Breast epithelium (tissue), 4 donors: ENCODE results near the gene PHTF2. TPM values are rescaled to one million over a fixed set of nuclear protein-coding genes. Genes with fewer than 3 reads are reported as not detected.

Experiments
- DNase-seq, 2 donors: peaks; one replicate each; pipeline ENCODE4 v3.0.0-alpha.2; 2019; ENCODE audit warnings: low spot score in 2 of 2
- H3K27ac ChIP-seq, 2 donors: fragments of 200-600 bp; sonication (generic) in 1 of 2; one replicate each; pipeline ENCODE4 v1.5.1; 2016 to 2019; ENCODE audit warnings: mild to moderate bottlenecking in 1 of 2
- H3K27me3 ChIP-seq, 2 donors: fragments of 200-600 bp; sonication (generic) in 1 of 2; one replicate each; pipeline versions ENCODE4 v1.5.1 to v1.6.0; 2017 to 2019; ENCODE audit warnings: control low read depth in 1 of 2, mild to moderate bottlenecking in 1 of 2
- H3K36me3 ChIP-seq: fragments of 200-600 bp; one replicate; pipeline ENCODE4 v1.5.1; 2019
- H3K4me1 ChIP-seq, 2 donors: fragments of 200-600 bp; sonication (generic); one replicate each; pipeline ENCODE4 v1.5.1; 2016 to 2019; ENCODE audit warnings: control low read depth in 1 of 2
- H3K4me3 ChIP-seq, 3 donors: fragments of 200-600 bp; sonication (generic); 1 replicate in 2 of 3; 2 replicates in 1 of 3; pipeline ENCODE4 v1.5.1; 2016 to 2019; ENCODE audit warnings: mild to moderate bottlenecking in 3 of 3, moderate library complexity in 2 of 3
- H3K9me3 ChIP-seq, 2 donors: fragments of 200-600 bp; sonication (generic) in 1 of 2; one replicate each; pipeline ENCODE4 v1.5.1; 2016 to 2019; ENCODE audit warnings: control low read depth in 1 of 2
- CTCF ChIP-seq, 3 donors: fragments of 450-650 bp; IDR thresholded peaks; one replicate each; pipeline ENCODE4 v1.5.1; 2016 to 2017; ENCODE audit warnings: antibody characterized with exemption in 3 of 3, mild to moderate bottlenecking in 3 of 3, moderate library complexity in 3 of 3
- POLR2A ChIP-seq: fragments of 450-650 bp; IDR thresholded peaks from one replicate; pipeline ENCODE4 v1.6.1; 2016; ENCODE audit warnings: antibody characterized with exemption, mild to moderate bottlenecking, moderate library complexity
- POLR2AphosphoS5 ChIP-seq, 3 donors: sonication (generic); formaldehyde crosslinking; IDR thresholded peaks; one replicate each; pipeline ENCODE4 v1.6.1; 2017; ENCODE audit warnings: antibody characterized with exemption in 3 of 3
- intact Hi-C: fragments of 100-400 bp; cut with DNase I; formaldehyde crosslinking; loops from one replicate; pipeline ENCODE4 v1.15.1; 2023; ENCODE audit warnings: low total_unique reads
- total RNA-seq, 3 donors: library from RNA; depleted of rRNA; stranded (reverse); fragments of >200 nt; gene quantifications; one replicate each; pipeline ENCODE4 v1.1.0, GENCODE V29; 2016

Gene PHTF2
- total RNA-seq, 3 donors from 2014 or later: 17.0 to 23.5 (median 19.2) TPM

- H3K4me1 ChIP-seq: no peaks in the 10 kb centered on the region
- H3K4me3 ChIP-seq: no peak overlapping the region
- no peaks in the 10 kb centered on the region for H3K36me3 ChIP-seq
- no peak overlapping the region for H3K27ac ChIP-seq
- no peak for DNase-seq
- no peaks in the 10 kb centered on the region for H3K27me3 ChIP-seq
- intact Hi-C loops: no loop called here
- no peaks in the 10 kb centered on the region for H3K9me3 ChIP-seq
- TF ChIP-seq CTCF (IDR thresholded peaks at IDR 0.05) (no peak), POLR2AphosphoS5 (IDR thresholded peaks at IDR 0.05) (no peak), POLR2A (no peak)
Measured at GRCh38 chr7:77894574-77895091, 96.1 kb downstream of the PHTF2 start.

GRCh38 chr7:77895905-77896304, 97.3 kb downstream of the PHTF2 start:
- H3K4me3 ChIP-seq: no peak overlapping the region
- no peaks in the 10 kb centered on the region for H3K36me3 ChIP-seq
- no peak overlapping the region for H3K27ac ChIP-seq
- intact Hi-C loops: no loop called here
- no peak for TF ChIP-seq CTCF (IDR thresholded peaks at IDR 0.05)
- TF ChIP-seq POLR2AphosphoS5 (IDR thresholded peaks at IDR 0.05): no peak
- H3K27me3 ChIP-seq: no peaks in the 10 kb centered on the region
- no peaks in the 10 kb centered on the region for H3K4me1 ChIP-seq
- no peaks in the 10 kb centered on the region for H3K9me3 ChIP-seq
- DNase-seq: no peak

- Histone ChIP-seq H3K36me3 (no peaks in the 10 kb centered on the region), H3K4me3 (no peak overlapping the region), H3K27ac (no peak overlapping the region), H3K9me3 (no peaks in the 10 kb centered on the region), H3K27me3 (no peaks in the 10 kb centered on the region), H3K4me1 (no peaks in the 10 kb centered on the region)
- TF ChIP-seq POLR2AphosphoS5 (IDR thresholded peaks at IDR 0.05) (no peak), CTCF (IDR thresholded peaks at IDR 0.05) (no peak), POLR2A (no peak)
- intact Hi-C loops: no loop called here
- DNase-seq: no peak
Measured at GRCh38 chr7:77897004-77897547, 98.5 kb downstream of the PHTF2 start.

- H3K27me3 ChIP-seq: no peaks in the 10 kb centered on the region
- intact Hi-C loops: no loop called here
- H3K4me1 ChIP-seq: no peaks in the 10 kb centered on the region
- H3K27ac ChIP-seq: no peak overlapping the region
- H3K9me3 ChIP-seq: no peaks in the 10 kb centered on the region
- TF ChIP-seq POLR2AphosphoS5 (IDR thresholded peaks at IDR 0.05): no peak
- TF ChIP-seq CTCF (IDR thresholded peaks at IDR 0.05): no peak
- no peak for DNase-seq
- H3K36me3 ChIP-seq: no peaks in the 10 kb centered on the region
- no peak overlapping the region for H3K4me3 ChIP-seq
Measured at GRCh38 chr7:77899516-77899915, 100.9 kb downstream of the PHTF2 start.

- TF ChIP-seq POLR2A: no peak
- no peak for TF ChIP-seq POLR2AphosphoS5 (IDR thresholded peaks at IDR 0.05)
- TF ChIP-seq CTCF (IDR thresholded peaks at IDR 0.05): no peak
- intact Hi-C loops: no loop called here
Measured at GRCh38 chr7:77903597-77903996, 105.0 kb downstream of the PHTF2 start.

More at GRCh38 chr7:77903597-77903996, 105.0 kb downstream of the PHTF2 start:
- no peaks in the 10 kb centered on the region for H3K27me3 ChIP-seq
- no peak overlapping the region for H3K27ac ChIP-seq
- H3K4me1 ChIP-seq: no peaks in the 10 kb centered on the region
- DNase-seq: no peak
- no peaks in the 10 kb centered on the region for H3K36me3 ChIP-seq
- H3K9me3 ChIP-seq: no peaks in the 10 kb centered on the region
- no peak overlapping the region for H3K4me3 ChIP-seq
